Ishikawa (cell line): ENCODE measurements around the gene CHD2.

ENCODE experiments used
- CEBPB ChIP-seq: IDR thresholded peaks from 2 replicates; pipeline ENCODE4 v1.6.1; 2012
- CREB1 ChIP-seq: IDR thresholded peaks from 2 replicates; pipeline ENCODE4 v1.6.1; 2012; ENCODE audit warnings: low read depth
- EGR1 ChIP-seq: IDR thresholded peaks from 2 replicates; pipeline ENCODE4 v1.6.1; 2012
- EP300 ChIP-seq: IDR thresholded peaks from 2 replicates; pipeline ENCODE4 v1.6.1; 2012; ENCODE audit warnings: borderline replicate concordance
- FOXM1 ChIP-seq: IDR thresholded peaks from 2 replicates; pipeline ENCODE4 v1.6.1; 2012; ENCODE audit warnings: low read depth, borderline replicate concordance
- MAX ChIP-seq: IDR thresholded peaks from 2 replicates; pipeline ENCODE4 v1.6.1; 2012
- NFIC ChIP-seq: IDR thresholded peaks from 2 replicates; pipeline ENCODE4 v1.6.1; 2012
- RAD21 ChIP-seq: IDR thresholded peaks from 2 replicates; pipeline ENCODE4 v1.6.1; 2012; ENCODE audit warnings: low read depth
- REST ChIP-seq: IDR thresholded peaks from 2 replicates; pipeline ENCODE4 v1.6.1; 2012; ENCODE audit warnings: low read depth, mild to moderate bottlenecking
- TAF1 ChIP-seq: IDR thresholded peaks from 2 replicates; pipeline ENCODE4 v1.6.1; 2012; ENCODE audit warnings: low read depth, mild to moderate bottlenecking
- TCF12 ChIP-seq: IDR thresholded peaks from 2 replicates; pipeline ENCODE4 v1.6.1; 2012; ENCODE audit warnings: low read depth
- TEAD4 ChIP-seq: IDR thresholded peaks from 2 replicates; pipeline ENCODE4 v1.6.1; 2012
- USF1 ChIP-seq: IDR thresholded peaks from 2 replicates; pipeline ENCODE4 v1.6.1; 2012
- YY1 ChIP-seq: IDR thresholded peaks from 2 replicates; pipeline ENCODE4 v1.6.1; 2012; ENCODE audit warnings: low read depth
- ZBTB7A ChIP-seq: IDR thresholded peaks from 2 replicates; pipeline ENCODE4 v1.6.1; 2012; ENCODE audit warnings: low read depth

CHD2 gene

GRCh38 chr15:92954578-92954977 lies 54.5 kb downstream of the CHD2 start:
- TF ChIP-seq FOXM1 (no peak), RAD21 (peak; percentile 19; the same call in 1 of the 2 replicates)

GRCh38 chr15:92955706-92956105 lies 55.6 kb downstream of the CHD2 start:
- TF ChIP-seq CEBPB (no peak), CREB1 (no peak), TCF12 (no peak), TEAD4 (no peak)

GRCh38 chr15:92958105-92958504 lies 58.0 kb downstream of the CHD2 start:
- TF ChIP-seq REST (no peak), YY1 (no peak), CREB1 (no peak), EGR1 (no peak), EP300 (no peak), TAF1 (no peak), NFIC (no peak), RAD21 (no peak), TEAD4 (no peak), FOXM1 (no peak), CEBPB (no peak), USF1 (no peak)

GRCh38 chr15:92959219-92959618 lies 59.1 kb downstream of the CHD2 start:
- TF ChIP-seq RAD21 (no peak), EGR1 (no peak), NFIC (no peak)

- no peak for TF ChIP-seq MAX
- no peak for TF ChIP-seq YY1
- TF ChIP-seq TEAD4, result no peak
- TF ChIP-seq CEBPB, result no peak
- no peak for TF ChIP-seq FOXM1
- no peak for TF ChIP-seq TCF12
- no peak for TF ChIP-seq EGR1
These were observed 61.0 kb downstream of the CHD2 start for GRCh38 chr15:92960996-92961681.

- TF ChIP-seq TEAD4 (no peak), NFIC (no peak), ZBTB7A (no peak), FOXM1 (no peak), EGR1 (no peak), CREB1 (no peak), TCF12 (no peak), CEBPB (no peak), REST (no peak), EP300 (no peak), TAF1 (no peak), MAX (no peak), YY1 (no peak), USF1 (no peak), RAD21 (no peak)
These were observed 62.8 kb downstream of the CHD2 start for GRCh38 chr15:92962914-92963313.

GRCh38 chr15:92963794-92964193 lies 63.7 kb downstream of the CHD2 start:
- TF ChIP-seq ZBTB7A (no peak), REST (no peak), TCF12 (no peak), RAD21 (no peak), EGR1 (no peak), FOXM1 (no peak)
